Ovary (tissue), 9 donors: ENCODE measurements around the gene MPLKIP. TPM values are rescaled to one million over a fixed set of nuclear protein-coding genes. Genes with fewer than 3 reads are reported as not detected.
"Not testable (repeated sequence)": the region's sequence is repeated elsewhere in the genome, so short reads cannot be mapped to it uniquely, and the experiment has no call there.

Experiments
- DNase-seq, 5 donors: peaks; one replicate each; pipeline ENCODE4 v3.0.0-alpha.2; 2019 to 2020
- H3K27ac ChIP-seq, 2 donors: fragments of 200-600 bp; one replicate each; pipeline versions ENCODE4 v1.5.1 to v1.8.0; 2019 to 2022
- H3K27me3 ChIP-seq: fragments of 200-600 bp; one replicate; pipeline ENCODE4 v1.8.0; 2022
- H3K36me3 ChIP-seq: fragments of 200-600 bp; sonication (generic); one replicate; pipeline ENCODE4 v1.5.1; 2019
- H3K4me1 ChIP-seq: one replicate; pipeline ENCODE4 v1.8.1; 2013; ENCODE audit warnings: mild to moderate bottlenecking, moderate library complexity; ENCODE audit not compliant: insufficient read depth
- H3K4me3 ChIP-seq: fragments of 200-600 bp; sonication (generic); one replicate; pipeline ENCODE4 v1.5.1; 2017
- H3K9me3 ChIP-seq, 2 donors: fragments of 200-600 bp in 1 of 2; sonication (generic) in 1 of 2; one replicate each; pipeline versions ENCODE4 v1.5.1 to v1.8.1; 2013 to 2019; ENCODE audit warnings: mild to moderate bottlenecking in 1 of 2, moderate library complexity in 1 of 2
- EP300 ChIP-seq: sonication (generic); formaldehyde crosslinking; IDR thresholded peaks from one replicate; pipeline ENCODE4 v1.6.1; 2017; ENCODE audit warnings: antibody characterized with exemption
- POLR2A ChIP-seq: fragments of 450-650 bp; IDR thresholded peaks from one replicate; pipeline ENCODE4 v1.6.1; 2017; ENCODE audit warnings: antibody characterized with exemption, mild to moderate bottlenecking, moderate library complexity
- WGBS, 3 donors: extraction: QIAGEN DNeasy Blood & Tissue Kit in 1 of 3; methylation state at CpG; one replicate each; pipeline versions ENCODE4 v1.1.5 to v1.1.7; 2013 to 2017; 5-methylcytosine and 5-hydroxymethylcytosine counted together
- intact Hi-C, 4 donors: fragments of 100-400 bp; cut with DNase I; formaldehyde crosslinking; loops; one replicate each; pipeline versions ENCODE4 v1.11.0 to v1.15.1; 2022 to 2023
- polyA plus RNA-seq, 2 donors: library from polyadenylated mRNA; stranded (reverse); fragments of 200-250 nt in 1 of 2; fragments of 350-450 nt in 1 of 2; fragmentation: Illumina TruSeq in 1 of 2; extraction: RNeasy Lipid Tissue Mini Kit (QIAGEN cat#74804) in 1 of 2; gene quantifications; one replicate each; pipeline ENCODE4 v1.2.3, GENCODE V29; 2013 to 2014
- total RNA-seq, 7 donors: library from RNA; depleted of rRNA in 2 of 7; stranded (reverse); fragments of >200 nt in 2 of 7; fragmentation: NEBNext Ultra II Directional in 3 of 7; extraction: Animal tissue kit (Norgen Biotek cat#: 25700) in 3 of 7; gene quantifications; one replicate each; pipeline versions ENCODE4 v1.1.0 to v1.2.4, GENCODE V29; 2016 to 2023
- TF ChIP-seq, protein P1 (sequence below), 3 donors: fragments of 450-650 bp in 2 of 3; fragments of 200-600 bp in 1 of 3; IDR thresholded peaks; one replicate each; pipeline versions ENCODE4 v1.5.1 to v1.8.0; 2016 to 2022; ENCODE audit warnings: antibody characterized with exemption in 3 of 3, mild to moderate bottlenecking in 1 of 3
- donor health status: DM: no; HTN: no; CAD: no; lungs with moderate emphysema.
- donor health status: DM: no; HTN: no; CAD: no.
- donor health status: Bipolar disorder and iron deficiency.
- donor health status: DM: yes; HTN: yes; CAD: no.
- donor health status: DM: no; HTN: no; CAD: no.
- donor health status: DM: yes; HTN: yes; CAD: no.

Gene MPLKIP
- total and polyA plus RNA-seq, 9 donors, result 17.7 to 55.3 (median 31.7) TPM

DNA sequence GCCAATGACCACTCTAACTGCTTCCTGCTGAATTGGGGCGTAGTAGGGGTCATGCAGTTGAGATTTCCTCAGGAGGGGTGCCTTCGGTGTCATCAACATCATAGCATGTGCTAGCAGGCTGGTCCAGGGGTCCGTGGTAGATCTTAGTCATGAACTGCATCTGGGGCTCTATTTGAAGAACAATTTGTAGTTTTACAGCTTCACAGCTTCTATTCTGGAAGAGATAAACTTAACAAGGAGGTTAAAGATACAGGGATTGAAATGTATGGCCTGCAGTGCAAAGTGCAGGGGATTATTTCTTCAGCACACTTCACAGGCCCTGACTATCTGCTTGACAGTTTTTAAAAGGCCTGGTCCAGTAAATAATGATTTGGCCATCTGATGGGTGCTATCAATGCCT, 33.8 kb upstream of the MPLKIP start:
- WGBS, 3 donors, result 89 to 100% (median 96%) methylated on average over 3 of the region's 3 CpGs
- not testable (repeated sequence) for H3K27me3 ChIP-seq, H3K4me3 ChIP-seq, DNase-seq, H3K27ac ChIP-seq, H3K4me1 ChIP-seq, H3K36me3 ChIP-seq, H3K9me3 ChIP-seq
- intact Hi-C loops, result loop anchor here in 1 of 4 donors (10.0 kb wide), 1 partner anchor 1263 kb away; the partner anchor contains the start of gene VPS41

GRCh38 chr7:40167291-40167690, 32.9 kb upstream of the MPLKIP start:
- no peak overlapping the region for H3K4me3 ChIP-seq
- H3K9me3 ChIP-seq, result no peaks in the 10 kb centered on the region
- H3K27me3 ChIP-seq, result no peaks in the 10 kb centered on the region
- no peak overlapping the region for H3K27ac ChIP-seq
- TF ChIP-seq EP300 (no peak), POLR2A (no peak)
- TF ChIP-seq, protein P1, sequence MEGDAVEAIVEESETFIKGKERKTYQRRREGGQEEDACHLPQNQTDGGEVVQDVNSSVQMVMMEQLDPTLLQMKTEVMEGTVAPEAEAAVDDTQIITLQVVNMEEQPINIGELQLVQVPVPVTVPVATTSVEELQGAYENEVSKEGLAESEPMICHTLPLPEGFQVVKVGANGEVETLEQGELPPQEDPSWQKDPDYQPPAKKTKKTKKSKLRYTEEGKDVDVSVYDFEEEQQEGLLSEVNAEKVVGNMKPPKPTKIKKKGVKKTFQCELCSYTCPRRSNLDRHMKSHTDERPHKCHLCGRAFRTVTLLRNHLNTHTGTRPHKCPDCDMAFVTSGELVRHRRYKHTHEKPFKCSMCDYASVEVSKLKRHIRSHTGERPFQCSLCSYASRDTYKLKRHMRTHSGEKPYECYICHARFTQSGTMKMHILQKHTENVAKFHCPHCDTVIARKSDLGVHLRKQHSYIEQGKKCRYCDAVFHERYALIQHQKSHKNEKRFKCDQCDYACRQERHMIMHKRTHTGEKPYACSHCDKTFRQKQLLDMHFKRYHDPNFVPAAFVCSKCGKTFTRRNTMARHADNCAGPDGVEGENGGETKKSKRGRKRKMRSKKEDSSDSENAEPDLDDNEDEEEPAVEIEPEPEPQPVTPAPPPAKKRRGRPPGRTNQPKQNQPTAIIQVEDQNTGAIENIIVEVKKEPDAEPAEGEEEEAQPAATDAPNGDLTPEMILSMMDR (IDR thresholded peaks at IDR 0.05), result no peak
- intact Hi-C loops, result loop anchor here in 1 of 4 donors (10.0 kb wide), 1 partner anchor 1262 kb away; the partner anchor contains the start of gene VPS41
- no peaks in the 10 kb centered on the region for H3K4me1 ChIP-seq
- 93 to 97% (median 97%) methylated on average over 3 of the region's 3 CpGs for WGBS, 3 donors
- no peak for DNase-seq
- no peaks in the 10 kb centered on the region for H3K36me3 ChIP-seq

- Histone ChIP-seq H3K27ac (no peak overlapping the region), H3K4me1 (no peaks in the 10 kb centered on the region), H3K36me3 (no peaks in the 10 kb centered on the region), H3K27me3 (no peaks in the 10 kb centered on the region), H3K9me3 (no peaks in the 10 kb centered on the region), H3K4me3 (no peak overlapping the region)
- no peak for DNase-seq
- intact Hi-C loops, result loop anchor here in 1 of 4 donors (10.0 kb wide), 1 partner anchor 1260 kb away; the partner anchor contains the start of gene VPS41
- WGBS, 3 donors, result 62 to 79% (median 70%) methylated on average over 1 of the region's 1 CpG
- TF ChIP-seq EP300, result no peak
- no peak for TF ChIP-seq POLR2A
- TF ChIP-seq, protein P1 (IDR thresholded peaks at IDR 0.05), result no peak
These were observed 30.8 kb upstream of the MPLKIP start for GRCh38 chr7:40165216-40165615.

DNA sequence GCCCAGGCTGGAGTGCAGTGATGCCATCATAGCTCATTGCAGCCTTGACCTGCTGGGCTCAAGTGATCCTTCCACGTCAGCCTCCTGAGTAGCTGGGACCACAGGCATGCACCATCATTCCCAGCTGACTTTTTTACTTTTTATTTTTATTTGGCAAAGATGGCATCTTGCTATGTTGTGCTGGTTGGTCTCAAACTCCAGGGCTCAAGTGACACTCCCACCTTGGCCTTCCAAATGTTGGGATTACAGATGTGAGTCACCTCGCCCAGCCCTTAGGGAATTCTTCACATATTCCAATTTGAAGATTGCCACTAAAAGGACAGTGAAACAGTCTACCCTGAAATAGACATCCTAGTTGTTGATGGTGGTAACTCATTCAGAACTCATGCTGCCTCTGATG, 28.1 kb upstream of the MPLKIP start:
- Histone ChIP-seq H3K4me1 (no peaks in the 10 kb centered on the region), H3K36me3 (no peaks in the 10 kb centered on the region), H3K27ac (no peak overlapping the region), H3K4me3 (no peak overlapping the region), H3K27me3 (no peaks in the 10 kb centered on the region), H3K9me3 (no peaks in the 10 kb centered on the region)
- DNase-seq, result no peak
- intact Hi-C loops, result loop anchor here in 1 of 4 donors (10.0 kb wide), 1 partner anchor 1258 kb away; the partner anchor contains the start of gene VPS41
- 89 to 92% (median 92%) methylated on average over 2 of the region's 2 CpGs for WGBS, 3 donors
- TF ChIP-seq EP300, result no peak
- TF ChIP-seq, protein P1 (IDR thresholded peaks at IDR 0.05), result no peak
- TF ChIP-seq POLR2A, result no peak

DNA sequence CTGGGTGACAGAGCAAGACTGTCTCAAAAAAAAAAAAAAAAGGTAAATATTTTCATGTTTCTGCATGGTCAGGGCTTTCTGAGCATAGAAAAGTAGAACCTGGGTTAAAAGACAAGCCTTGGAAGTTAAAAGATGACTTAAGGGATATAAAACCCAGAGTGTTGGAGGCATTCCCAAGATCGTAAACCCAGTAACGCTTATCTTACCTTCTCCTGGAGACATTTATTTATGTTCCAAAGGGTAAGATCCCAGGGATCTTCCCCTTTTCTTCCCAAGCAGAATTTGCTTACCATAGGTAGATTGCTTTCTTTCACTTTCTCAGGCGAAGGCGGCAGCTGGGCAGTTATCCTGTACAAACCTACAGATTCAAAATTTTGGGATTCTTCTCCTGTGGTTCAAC, 22.6 kb upstream of the MPLKIP start:
- H3K27ac ChIP-seq, result no peak overlapping the region
- DNase-seq, result no peak
- WGBS, 3 donors, result 75 to 84% (median 78%) methylated on average over 4 of the region's 4 CpGs

More for the DNA sequence above, 22.6 kb upstream of the MPLKIP start:
- no peaks in the 10 kb centered on the region for H3K36me3 ChIP-seq
- no peaks in the 10 kb centered on the region for H3K27me3 ChIP-seq
- intact Hi-C loops, result no loop called here
- no peaks in the 10 kb centered on the region for H3K9me3 ChIP-seq
- H3K4me3 ChIP-seq, result no peak overlapping the region
- no peaks in the 10 kb centered on the region for H3K4me1 ChIP-seq
- TF ChIP-seq EP300, result no peak
- TF ChIP-seq, protein P1 (IDR thresholded peaks at IDR 0.05), result no peak
- no peak for TF ChIP-seq POLR2A
